Right renal pelvis (tissue), 4 donors: Measurements from ENCODE around the gene RPL23. TPM values are rescaled to one million over a fixed set of nuclear protein-coding genes. Genes with fewer than 3 reads are reported as not detected.

Experiments used
- DNase-seq, 4 donors: peaks; one replicate each; pipeline ENCODE4 v3.0.0-alpha.2; 2013; ENCODE audit warnings: low read depth in 4 of 4, low spot score in 3 of 4, missing footprints in 1 of 4
- polyA plus RNA-seq, 4 donors: library from polyadenylated mRNA; unstranded; fragments of 120-200 nt; gene quantifications; one replicate each; pipeline ENCODE4 v1.2.1, GENCODE V29; 2013; ENCODE audit not compliant: insufficient read length in 4 of 4

RPL23 gene
- polyA plus RNA-seq: 1,000 to 10,000 TPM; 2,607 to 2,868 (median 2,690) TPM

DNA sequence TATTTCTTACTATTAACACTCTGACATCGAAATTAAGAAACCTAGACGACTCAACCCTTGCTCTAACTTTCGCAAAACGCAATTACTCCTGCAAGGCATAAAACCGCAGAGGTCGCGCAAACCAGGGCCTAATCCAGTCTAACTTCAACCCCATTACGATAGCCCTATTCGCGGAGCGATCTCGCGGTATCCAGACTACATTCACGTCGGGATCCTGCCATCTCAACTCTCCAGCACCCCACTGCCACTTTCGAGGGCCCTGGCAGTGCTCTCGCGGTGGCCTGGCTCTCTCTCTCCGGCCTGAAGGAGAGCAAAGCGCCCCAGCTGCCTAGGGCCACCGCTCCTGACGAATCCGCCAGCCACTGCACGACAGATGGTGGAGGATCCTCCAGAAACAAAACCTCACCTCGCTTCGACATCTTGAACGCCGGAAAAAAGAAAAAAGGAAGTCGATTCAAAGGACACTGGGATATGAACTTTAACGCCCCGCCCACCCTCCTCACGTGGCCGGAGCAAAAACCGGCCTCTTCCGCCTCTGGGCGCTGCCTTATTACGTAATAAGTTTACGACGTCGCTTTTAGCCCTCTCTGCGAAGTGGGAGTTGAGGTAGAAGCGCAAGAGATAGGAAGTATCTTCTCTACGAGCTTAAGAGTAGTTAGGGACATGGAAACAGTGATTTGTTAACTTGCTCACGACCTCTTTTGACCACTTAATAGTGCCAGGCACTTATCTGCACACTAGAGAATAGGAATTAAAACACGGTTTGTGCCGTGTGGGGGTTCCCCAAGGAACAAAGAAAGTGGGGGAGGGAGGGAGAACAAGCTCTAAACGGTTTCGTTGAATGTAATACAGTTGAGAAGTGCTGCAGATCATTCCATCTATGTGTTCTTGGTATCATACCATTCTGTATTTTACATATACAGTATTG is at the start of gene RPL23:
TSS of gene RPL23 (minus strand) at position 430 of the 928 bp plus-strand sequence. CDS start at position 419, 11 bp downstream.
- peak; percentile 95 to 96 (median 95) for DNase-seq

DNA sequence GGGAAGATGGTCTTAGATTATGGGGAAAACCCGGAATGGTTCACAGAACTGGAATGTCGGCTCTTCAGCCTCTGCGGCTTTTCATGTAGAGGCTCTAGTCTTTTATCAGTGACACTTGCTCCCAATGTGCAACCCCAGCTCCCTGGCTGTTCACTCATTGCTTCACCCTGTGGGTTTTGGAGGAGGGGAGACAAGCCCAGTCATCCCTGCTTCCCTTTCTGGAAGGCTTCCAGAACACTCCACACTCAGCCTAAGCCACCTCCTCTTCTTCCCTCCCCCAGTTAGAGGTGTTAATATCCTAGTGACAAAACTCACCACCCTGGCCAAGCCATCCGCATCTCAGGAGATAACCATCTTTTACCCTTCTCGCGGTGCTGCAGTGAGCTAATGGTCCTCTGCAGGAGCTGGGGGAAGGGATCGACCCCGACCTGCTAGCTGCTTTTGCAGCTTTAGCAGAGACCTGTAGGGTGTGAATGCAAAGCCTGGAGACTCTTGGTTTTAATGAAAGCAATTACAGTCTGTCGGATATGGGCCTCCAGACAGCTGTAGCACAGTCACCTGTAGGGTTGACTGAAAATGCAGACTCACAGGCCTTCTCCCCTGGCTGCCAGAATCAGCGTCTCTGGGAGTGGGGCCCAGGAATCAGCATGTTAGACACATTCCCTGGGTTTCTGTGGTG is 47.6 kb upstream of the RPL23 start:
- no peak for DNase-seq

DNA sequence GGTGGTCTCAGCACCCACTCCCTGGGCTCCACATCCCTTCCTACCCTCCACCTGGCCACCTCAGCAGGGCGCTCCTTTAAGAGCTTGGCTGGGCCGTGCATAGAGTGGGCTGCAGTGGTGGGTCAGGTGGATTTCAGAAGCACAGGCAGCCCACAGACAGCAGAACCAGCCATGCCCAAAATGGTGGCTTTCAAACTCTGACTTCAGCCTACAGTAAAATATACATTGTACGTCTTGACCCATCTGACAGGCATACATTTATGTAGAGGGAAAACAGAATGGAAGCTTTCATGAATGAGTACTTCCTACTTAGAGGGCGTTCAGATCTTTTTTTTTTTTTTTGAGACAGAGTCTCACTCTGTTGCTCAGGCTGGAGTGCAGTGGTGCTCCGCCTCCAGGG is 45.9 kb upstream of the RPL23 start:
- no peak for DNase-seq

DNA sequence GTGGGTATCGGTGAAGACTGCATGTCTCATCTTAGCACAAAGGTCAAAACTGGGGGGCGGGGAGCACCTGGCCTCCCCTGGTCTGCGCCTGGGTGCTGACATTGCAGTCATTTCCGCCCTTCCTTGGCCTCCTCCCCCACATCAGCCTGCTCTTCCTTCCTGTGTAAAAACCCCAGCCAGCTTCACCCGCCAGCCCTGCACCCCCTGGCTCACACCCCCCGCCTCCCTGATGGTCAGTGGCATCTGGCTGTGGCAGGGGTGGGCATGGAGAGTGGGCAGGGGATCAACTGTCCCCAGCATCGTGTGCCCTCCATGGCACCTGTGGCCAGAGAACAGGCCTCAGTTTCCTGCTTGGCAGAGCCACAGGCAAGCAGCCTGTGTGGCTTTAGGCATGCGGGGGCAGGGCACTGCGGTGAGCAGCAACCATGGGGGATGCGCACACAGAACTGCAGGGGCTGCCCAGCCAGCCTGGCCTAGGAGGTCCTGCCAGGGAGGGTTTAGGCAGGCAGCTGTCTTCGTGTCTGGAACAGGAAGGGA is 45.4 kb upstream of the RPL23 start:
- DNase-seq: no peak

DNA sequence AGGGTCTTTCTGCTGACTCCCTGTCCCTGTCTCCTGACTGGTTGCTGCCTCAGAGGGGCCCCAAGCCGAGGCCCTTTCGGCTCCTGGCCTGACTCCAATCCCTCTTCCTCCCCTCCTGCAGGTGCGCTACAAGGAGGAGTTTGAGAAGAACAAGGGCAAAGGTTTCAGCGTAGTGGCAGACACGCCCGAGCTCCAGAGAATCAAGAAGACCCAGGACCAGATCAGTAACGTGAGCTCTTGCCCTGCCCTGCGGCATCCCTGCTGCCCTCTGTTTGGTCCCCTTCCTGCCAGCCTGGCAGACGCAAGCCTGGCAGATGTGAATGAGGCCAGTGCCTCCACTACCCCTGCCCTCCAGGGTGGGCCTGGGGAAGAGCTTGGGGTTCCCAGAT is 44.8 kb upstream of the RPL23 start:
- DNase-seq: no peak

DNA sequence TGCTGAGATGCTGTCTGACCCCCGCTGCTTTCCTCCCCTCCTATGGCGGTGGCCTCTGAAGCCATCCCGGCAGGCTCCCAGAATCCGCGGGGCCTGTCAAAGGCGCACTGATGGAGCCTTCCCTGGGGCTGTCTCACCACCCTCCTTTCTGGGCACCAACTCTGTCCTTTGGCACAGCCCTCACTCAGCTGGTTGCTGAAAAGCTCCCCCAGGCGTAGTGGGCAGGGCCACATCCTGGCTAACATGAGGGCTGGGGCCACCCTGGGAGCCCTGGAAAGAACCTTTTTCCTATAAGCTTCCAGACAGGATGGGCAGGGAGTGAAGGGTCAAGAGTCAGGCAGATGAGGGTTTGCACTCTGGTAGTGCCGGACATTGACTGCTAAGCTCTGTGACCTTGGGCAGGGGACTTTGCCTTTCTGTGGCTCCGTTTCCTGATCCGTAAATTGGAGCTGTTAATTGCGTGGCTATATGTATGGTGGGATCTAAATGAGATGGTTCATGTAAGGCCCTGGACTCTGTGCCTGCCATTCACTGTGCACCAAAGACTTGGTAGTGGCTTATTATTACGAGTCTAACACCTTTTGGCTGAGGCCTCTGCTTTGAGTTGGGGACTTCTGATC is 44.3 kb upstream of the RPL23 start:
- DNase-seq: no peak

DNA sequence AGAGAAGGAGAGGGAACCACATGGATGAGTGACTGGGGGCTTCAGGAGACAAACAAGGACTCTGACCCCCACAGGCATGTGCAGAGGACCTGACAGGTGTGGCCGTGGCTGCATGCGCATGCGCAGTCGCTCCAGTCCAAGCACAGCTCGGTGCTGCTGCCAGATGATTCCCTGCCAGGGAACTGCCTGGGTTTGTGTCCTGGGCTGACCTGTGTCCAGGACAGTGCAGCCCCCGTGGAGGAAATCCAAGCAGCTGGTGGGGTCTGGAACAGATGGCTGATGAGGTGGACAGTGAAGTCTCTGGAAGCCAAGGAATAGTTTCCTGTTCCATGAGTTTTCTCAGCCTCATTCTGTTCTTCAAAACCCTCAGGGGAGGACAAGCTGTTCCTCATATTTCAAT is 43.7 kb upstream of the RPL23 start:
- no peak for DNase-seq

DNA sequence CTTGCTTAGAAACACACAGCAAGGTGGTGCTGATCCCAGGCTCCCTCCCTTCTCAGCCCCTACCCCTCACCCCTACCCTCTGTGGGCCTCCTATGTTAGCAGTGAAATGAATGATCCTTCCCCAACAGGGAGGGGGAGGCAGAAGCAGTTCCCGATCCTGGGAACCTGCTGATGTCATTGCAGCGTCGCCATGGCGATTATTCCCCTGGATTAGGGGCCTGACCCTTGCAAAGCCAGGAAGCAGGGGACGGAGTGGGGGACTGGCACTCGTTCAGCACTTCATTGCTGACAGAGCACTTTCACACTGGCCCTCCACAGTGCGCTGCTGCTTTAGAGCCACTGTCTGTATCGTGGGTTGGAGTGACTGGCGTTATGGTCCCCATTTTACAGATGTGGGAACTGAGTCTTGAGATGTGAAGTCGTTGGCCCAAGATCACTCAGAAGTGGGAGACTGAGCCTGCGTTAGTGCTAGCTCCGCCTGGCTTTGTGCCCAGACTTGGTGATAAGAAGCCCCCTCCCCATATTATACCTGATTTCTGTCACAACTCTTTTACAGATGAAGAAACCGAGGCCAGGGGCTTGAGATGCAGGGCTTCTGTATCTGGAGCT is 42.9 kb upstream of the RPL23 start:
- no peak for DNase-seq

DNA sequence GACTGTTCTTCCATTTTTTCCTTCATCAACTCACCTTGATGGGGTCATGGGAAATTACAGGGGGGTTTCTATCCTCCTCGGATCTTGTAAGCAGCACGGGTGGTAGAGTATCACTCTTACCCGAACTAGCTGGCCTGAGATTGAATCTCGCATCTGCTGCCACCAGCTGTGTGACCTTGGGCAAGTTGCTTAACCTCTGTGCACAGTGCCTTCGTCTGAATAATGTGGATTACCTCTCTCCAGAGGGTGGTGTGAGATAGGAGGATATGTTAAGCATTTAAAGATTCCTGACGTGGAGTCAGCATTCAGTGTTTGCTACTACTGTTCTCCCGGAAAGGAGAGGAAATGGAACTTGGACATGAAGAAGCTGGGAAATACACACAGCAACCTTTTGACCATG is 40.8 kb upstream of the RPL23 start:
- DNase-seq: no peak

DNA sequence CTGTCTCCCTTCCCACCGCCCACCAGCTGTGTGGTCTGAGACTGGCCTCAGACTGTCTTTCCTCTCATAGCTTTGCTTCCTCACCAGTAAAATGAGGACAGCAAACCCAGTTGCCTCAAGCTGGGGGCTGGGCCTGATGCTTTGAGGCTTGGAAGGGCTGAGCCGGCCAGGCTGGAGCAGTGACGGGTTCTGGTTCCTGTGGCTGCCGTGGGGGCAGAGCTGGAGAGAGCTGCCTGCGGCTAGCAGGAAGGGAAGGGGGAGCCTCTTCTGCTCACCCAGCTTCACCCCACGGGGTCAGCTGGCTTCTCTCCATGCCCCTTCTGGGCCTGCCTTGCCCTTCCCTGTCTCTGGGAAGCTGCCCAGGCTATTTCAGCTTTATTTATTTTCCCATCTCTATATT is 40.1 kb upstream of the RPL23 start:
- DNase-seq: no peak

DNA sequence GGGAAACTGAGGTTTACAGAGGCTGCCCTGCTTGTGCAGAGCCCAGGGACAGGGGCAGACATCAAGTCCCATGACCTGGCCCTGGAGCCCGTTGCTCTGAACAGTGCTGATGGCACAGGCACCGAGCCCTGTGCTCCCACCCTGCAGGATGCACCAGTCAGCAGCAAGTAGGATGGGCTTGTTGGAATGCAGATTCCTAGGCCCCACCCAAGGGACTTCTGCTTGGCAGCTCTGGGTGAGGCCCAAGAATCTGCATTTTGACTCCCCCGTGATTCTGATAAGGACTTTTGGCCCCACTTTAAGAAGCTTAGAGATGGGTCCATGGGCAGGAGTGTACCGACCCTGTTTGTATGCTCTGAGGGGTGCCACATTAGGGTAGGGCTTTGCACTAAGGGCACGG is 39.6 kb upstream of the RPL23 start:
- no peak for DNase-seq

DNA sequence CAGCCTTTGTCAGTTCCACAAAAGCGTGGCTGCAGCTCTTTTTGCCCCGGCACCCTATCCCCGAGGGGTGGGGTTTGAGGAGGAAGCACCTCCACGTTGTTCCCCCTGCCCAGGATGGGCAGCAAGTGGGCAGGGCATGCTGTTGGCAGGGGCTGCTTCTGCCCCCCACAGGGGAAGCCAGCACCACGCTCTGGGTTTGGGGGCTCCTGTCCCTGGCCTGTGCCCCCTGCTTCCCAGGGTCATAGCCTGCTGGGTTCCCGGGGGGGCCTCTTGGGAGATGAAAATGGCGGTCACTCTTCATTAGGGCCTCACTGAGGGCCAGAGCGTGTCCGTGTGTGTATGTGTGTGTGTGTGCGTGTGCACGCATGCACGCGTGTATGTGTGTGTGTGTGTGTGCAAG is 39.1 kb upstream of the RPL23 start:
- DNase-seq: no peak

DNA sequence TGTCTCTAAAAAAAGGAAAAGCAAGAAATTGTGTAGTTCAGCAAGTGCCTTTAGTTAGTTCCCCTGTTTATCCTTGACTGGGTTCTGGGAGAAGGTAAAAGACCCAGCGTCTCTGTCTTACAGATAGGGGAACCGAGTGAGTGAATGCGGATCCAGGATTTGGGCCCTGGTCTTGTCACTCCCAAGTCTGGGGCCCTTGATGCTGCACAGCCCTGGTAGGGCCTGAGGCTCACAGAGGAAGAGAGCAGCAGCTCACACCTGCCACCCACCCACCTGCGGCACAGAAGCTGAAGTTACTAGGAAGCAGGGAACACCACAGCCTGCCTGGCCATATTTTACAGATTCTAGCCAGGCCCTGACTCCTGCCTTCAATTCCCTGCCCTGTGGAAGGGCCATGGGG is 38.6 kb upstream of the RPL23 start:
- DNase-seq: no peak

DNA sequence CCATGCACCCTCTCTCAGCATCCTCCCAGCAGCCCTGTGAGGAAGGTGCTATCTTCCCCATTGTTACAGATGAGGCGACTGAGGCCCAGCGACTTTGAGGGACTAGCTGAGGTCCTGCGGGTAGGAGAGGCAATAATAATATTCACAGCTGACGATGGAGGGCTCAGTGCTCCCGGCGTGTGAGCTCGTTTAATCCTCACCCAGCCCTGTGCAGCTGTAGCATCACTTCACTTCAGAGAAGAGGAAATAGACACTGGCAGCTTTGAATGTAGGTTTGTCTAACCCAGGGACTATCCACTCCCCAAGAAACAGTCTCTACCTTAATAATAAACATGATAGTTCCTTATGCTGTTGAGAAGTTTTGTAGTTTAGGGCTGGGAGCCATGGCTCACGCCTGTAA is 37.9 kb upstream of the RPL23 start:
- no peak for DNase-seq

DNA sequence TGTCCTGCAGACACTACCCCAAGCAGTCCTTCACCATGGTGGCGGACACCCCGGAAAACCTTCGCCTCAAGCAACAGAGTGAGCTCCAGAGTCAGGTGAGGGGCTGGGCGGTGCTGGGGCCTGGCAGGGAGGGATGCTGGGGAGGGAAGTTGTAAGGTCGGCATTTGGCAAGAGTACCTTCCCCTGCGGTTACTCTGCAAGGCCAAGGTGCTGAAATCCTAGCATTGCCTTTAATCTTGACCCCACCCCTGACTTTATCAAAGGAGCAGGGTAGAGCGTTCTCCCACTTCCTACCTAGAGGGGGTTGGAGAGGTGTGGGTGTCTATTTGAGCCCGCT is 36.9 kb upstream of the RPL23 start:
- no peak for DNase-seq

DNA sequence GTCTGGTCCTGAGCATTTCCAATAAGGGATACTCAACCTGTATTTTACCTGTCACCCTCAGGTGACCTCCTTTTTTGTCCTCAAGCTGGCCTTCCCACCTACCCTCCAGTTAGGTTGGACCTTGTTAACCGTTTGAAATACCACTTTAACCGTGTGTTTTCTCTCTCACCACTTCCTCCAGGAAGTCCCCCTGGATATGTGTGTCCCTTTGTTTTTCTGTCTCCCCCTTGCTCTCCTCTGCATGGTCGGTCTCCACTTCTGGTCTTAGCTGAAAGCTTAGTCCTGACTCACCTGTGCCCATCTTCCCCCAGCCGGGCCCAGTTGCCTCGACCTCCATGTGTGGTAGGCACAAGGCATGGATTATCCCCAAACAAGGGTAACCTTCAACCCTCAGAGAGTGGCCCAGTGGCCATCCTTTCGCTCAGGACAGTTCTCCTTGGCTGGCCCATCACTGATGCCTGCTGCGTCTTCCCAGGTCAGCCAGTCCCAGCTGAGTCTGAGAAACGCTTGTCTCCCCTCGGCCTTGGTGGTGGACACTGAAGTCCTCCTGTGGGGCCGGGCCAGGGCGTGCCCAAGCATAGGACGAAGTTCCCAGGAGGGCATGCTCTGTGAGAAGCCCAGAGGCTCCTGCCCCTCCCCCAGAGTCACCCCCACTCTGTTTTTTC is 36.4 kb upstream of the RPL23 start:
- DNase-seq: no peak

DNA sequence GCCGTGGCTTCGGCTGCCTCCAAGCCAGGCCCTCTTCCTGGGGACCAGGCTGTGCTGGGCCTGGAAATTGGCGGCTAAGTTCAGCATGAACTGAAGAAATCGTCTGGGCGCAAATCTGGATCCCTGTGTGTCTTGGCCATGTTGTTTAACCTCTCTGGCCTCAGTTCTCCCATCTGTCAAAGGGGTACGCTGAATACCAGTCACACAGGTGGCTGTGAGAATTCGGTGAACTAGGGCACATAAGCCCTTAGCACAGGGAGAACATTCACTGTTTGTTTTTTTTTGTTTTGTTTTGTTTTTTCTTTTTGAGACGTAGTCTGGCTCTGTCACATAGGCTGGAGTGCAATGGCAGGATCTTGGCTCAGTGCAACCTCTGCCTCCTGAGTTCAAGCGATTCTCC is 35.3 kb upstream of the RPL23 start:
- no peak for DNase-seq

DNA sequence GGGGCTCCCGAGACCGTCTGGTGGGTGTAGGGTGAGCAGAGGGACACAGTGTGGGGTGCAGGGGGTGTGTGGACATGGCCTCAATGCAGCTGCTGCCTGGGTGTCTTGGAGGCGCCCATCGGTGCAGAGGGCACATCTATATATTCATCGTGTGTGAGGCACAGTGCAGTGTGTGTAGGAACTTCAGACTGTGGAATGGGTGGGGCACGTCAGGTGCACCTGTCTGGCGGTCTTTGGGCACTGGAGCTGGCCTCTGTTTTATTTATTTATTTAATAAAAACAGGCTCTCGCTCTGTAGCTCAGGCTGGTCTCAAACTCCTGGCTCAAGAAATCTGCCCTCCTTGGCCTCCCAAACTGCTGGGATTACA is 33.1 kb upstream of the RPL23 start:
- DNase-seq: no peak

DNA sequence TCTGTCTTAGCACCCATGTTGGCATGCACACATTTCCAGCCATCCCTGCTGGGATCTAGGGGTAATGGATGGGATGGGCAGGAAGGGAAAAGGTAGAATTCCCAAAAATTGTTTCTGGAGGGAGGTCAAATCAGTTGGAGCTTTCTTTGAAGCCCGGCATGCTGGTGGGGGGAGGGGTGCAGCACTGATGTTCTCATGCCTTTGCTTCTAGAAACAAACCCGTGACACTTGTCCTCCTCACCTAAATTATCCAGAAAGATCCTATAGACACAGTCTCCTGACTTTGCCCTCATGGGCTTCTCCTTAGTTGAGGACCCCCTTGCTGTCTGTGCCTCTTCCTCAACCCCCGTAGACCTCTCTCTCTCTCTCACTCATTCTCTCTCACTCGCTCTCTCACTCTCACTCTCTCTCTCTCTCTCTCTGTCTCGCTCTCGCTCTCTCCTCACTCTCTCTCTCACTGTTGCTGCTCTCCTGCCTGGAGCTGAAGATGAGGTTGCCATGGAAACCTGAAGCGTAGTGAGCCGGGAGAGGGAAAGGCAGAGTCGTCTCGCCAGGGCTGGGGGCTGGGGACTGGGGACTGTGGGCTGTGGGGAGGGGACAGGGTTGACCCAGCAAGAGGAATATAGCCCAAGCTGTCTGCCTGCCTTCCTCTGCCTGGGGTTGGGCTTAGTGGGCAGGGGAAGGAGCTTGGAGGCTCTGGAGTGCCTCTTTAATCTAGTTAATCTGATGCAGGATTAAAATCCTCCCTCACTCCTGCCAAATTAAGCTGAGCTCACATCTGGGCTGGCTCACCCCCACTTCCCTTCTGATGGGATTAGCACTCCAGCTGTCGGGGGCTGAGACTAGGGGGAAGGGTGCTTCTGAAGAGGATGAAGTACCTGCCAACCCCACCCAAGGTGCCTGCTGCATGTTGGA is 32.5 kb upstream of the RPL23 start:
- no peak for DNase-seq
